NT2/D1 (cell line): ENCODE data around the gene PNISR.

Experiments used
- SUZ12 ChIP-seq: IDR thresholded peaks from 2 replicates; pipeline ENCODE4 v1.6.1; 2011; ENCODE audit not compliant: insufficient read length, insufficient read depth; ENCODE audit errors: extremely low read depth
- YY1 ChIP-seq: IDR thresholded peaks from 2 replicates; pipeline ENCODE4 v1.6.1; 2011; ENCODE audit not compliant: insufficient read length, insufficient read depth
- ZNF274 ChIP-seq: IDR thresholded peaks from 2 replicates; pipeline ENCODE4 v1.6.1; 2011; ENCODE audit warnings: mild to moderate bottlenecking, low read depth, low read length

GRCh38 chr6:99359800-99360199, 65.3 kb downstream of the PNISR start:
- no peak for TF ChIP-seq YY1
- no peak for TF ChIP-seq ZNF274
- TF ChIP-seq SUZ12: no peak
